Thyroid gland (tissue), 4 donors: ENCODE results near the gene SLC37A1.
A peak's percentile ranks its signal among the peaks of the same experiment; 100 is the strongest.

Experiments
- POLR2A ChIP-seq, 2 donors: fragments of 450-650 bp; IDR thresholded peaks; one replicate each; pipeline ENCODE4 v1.6.1; 2017; ENCODE audit warnings: antibody characterized with exemption in 2 of 2, mild to moderate bottlenecking in 2 of 2, moderate library complexity in 1 of 2
- TF ChIP-seq, protein P1 (sequence below), 6 experiments: fragments of 200-600 bp in 3 of 6; fragments of 450-650 bp in 3 of 6; sonication (generic) in 3 of 6; IDR thresholded peaks; one replicate each; pipeline ENCODE4 v1.5.1; 2016 to 2019; ENCODE audit warnings: antibody characterized with exemption in 6 of 6, mild to moderate bottlenecking in 2 of 6, inconsistent platforms in 1 of 6, moderate library complexity in 1 of 6

DNA sequence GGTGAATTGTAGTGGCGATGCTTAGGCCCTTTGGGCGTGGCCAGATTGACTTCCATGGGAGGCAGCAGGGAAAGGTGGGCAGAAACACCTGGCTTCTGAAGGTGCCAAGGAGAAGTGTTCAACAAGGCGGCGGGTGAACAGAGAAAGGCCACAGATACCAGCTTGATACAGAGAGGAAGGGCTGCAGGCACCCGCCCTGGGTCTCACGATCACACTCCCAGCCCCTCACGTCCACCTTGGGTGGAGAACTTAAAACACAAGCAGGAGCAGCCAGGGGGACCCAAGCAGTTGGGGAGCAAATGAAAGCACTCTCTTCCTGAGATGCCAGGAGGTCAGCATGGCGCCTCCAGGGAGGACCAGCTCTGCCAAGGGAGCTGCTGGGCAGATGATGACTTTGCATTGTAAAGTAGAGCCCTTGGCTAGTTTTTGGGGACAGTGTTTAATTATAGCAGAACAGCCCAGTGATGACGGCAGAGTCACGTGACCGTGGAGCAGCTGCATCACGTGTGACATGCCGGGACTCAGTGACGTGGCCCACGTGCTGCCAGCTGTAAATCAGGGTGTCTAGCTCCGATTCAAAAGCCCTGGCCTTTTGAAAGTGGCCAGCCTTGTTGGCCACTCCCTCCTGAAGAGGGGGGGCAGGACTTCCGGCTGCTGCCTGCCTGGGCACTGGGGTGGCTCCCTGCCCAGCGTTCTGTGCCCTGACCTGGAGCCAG, 19.0 kb downstream of the SLC37A1 start:
- TF ChIP-seq, protein P1, sequence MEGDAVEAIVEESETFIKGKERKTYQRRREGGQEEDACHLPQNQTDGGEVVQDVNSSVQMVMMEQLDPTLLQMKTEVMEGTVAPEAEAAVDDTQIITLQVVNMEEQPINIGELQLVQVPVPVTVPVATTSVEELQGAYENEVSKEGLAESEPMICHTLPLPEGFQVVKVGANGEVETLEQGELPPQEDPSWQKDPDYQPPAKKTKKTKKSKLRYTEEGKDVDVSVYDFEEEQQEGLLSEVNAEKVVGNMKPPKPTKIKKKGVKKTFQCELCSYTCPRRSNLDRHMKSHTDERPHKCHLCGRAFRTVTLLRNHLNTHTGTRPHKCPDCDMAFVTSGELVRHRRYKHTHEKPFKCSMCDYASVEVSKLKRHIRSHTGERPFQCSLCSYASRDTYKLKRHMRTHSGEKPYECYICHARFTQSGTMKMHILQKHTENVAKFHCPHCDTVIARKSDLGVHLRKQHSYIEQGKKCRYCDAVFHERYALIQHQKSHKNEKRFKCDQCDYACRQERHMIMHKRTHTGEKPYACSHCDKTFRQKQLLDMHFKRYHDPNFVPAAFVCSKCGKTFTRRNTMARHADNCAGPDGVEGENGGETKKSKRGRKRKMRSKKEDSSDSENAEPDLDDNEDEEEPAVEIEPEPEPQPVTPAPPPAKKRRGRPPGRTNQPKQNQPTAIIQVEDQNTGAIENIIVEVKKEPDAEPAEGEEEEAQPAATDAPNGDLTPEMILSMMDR (IDR thresholded peaks at IDR 0.05): no peak
- peak in 1 of 2 donors; percentile 27 for TF ChIP-seq POLR2A (IDR thresholded peaks at IDR 0.05)
